NCI-H1417 treated with DMSO at 0.1 percent for 48 hours (cell line): ENCODE data around the gene TFEB.

Source experiments
- DNase-seq: peaks from one replicate; lab custom pipeline; 2025; lab: John Stamatoyannopoulos, UW

The TFEB gene

DNA sequence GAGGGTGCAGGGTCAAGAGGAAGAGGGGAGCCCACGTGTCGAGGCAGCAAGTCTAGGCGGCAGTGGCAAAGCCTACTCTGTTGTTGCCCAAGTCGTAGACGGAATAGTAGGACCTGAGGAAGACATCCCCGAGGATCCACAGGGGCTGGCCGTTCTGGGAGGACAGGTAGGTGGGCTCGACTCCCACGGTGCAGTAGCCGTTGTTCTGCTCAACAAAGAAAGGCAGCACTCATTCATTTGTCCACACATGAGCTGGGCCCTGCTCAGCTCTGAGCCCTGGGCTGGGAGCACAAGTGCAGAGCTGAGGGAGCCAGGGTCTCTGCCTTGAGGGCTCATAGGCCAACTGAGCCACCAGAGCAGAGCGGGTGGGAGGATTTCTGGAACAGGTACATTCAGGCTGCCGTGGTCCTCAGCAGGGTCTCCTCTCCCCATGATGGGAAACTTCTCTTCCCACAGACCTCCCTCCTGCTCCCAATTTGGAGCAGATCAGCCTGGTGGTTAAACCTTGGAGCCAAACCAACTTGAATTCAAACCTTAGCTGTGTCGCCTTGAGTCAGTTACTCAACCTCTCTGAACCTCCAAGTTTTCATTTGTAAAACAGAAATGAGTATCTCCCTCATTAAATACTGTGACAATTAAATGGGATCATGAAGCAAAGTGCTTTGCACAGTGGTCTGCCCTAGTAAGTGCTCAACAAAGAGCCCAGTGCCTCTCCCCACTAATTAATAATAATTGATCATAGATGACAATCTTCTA, 1.6 kb upstream of the TFEB start:
- DNase-seq = no peak

DNA sequence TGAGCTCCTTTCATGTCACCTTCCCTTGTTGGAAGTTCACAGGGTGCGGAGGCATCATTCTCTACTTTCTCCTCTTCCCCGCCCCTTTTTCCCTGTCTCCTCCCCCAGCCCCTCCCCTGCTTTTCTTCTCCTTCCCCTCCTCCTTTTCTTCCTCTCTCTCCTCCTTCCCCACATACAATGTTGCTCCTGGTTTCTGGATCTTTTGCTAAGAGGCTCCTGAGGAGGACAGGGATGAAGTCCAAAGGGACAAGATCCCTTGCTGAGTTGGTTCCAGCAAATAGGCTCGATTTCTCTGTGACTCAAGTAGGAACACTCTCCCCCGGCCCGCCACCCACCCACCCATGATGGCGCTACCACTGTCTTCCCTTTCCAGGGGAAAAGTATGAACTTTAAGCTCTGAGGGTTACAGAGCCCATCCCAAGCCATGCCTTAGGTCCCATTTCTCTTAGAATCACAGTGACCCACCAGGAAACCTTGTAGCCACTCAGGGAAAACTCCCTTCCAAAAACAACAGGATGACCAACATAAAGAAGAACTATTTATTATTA, 852 bp upstream of the TFEB start:
- no peak for DNase-seq

DNA sequence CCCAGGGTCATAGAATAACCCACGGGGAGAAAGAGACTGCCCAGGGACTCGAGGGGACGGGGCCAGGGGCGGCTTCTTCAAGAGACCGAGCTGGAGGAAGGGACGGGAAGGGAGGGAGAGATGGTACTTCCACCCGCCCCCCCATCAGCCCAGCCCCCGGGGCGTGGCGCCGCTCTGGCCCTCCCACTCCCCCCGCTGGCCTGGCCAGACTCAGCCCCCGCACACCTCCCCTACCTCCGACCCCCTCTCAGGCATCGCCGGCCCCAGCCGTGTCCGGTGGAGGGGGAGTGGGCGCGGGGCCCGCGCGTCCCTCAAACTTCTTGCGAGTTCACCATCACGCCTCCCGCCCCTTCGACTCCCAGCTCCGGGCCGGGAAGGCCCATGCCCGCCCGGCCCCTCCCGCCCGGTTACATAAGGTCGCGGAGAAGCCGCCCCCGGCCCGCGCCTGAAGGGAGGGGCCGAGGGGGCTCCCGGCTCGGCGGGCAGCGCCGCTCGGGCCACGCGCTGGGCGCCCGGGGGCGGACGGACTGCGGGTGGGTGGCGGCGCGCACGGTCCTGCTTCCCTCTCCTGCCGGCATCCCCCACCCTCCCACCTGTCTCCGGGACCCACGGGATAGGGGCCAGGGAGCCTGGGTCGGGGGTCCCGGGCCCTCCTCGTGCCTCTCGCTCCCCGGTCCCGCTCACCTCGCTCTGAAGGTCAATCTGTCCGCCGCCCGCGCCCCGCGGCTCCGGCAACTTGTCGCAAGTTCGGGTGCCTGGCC, 562 bp downstream of the TFEB start:
- no peak for DNase-seq

DNA sequence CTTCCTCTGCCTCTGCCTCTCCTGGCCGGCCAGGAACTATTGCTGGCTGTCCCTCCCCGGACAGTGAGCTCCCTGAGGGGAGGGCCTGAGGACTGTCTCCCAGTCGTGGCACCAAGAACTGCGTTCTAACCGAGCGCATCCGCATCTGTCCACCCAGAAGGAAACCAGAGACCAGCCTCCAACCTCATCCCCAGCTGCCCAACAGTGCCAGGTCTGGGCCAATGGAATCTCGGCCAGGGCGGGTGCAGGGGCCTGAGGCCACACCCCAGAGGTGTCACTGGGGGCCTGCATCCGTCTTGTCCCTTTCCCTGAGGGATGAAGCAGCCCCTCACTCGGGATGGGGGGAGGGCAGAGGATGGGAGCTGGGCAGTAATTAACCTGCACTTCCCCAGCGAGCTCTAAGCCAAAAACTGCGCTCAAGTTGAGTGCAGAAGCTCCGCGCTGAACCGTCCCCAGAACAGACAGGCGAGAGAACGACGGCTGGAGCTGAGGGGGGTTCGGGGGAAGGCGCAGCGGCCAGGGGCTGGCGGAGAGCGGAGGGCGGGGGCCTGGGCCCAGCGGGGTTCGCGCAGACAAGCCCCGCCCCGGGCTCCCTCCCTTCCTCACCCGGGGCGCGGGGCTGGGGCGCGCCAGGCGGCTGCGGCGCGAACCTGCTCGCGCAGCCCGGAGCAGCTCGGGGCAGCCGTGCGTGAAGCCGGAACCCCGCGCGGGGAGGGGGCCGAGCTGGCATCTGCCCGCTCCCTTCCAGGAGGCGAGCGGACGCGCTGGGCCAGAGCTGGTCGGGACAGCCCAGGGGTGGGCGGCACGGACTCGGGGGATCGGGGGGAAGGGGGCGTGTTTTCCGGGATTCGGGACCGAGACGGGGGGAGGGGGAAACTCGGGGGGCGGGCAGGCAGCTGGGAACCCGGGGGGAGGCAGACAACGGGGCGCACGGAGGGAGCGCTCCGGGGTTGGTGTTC, 1.4 kb downstream of the TFEB start:
- DNase-seq = no peak

DNA sequence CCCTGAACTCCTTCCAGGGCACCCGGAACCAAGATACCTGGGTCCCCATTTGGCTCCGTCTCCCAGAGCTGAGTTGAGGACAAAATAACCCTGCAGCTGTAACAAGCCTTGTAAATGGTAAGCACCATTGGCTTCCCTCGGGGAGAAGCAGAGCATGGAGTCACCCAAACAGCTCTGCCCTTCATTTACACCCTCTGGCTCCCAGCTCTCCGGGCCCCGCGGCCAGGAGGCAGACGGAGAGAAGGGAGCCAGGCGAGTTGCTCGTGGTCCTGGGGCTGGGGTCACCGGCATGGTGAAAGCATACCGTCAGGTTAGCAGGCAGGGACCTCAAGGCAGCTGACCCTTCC, 2.1 kb downstream of the TFEB start:
- no peak for DNase-seq

DNA sequence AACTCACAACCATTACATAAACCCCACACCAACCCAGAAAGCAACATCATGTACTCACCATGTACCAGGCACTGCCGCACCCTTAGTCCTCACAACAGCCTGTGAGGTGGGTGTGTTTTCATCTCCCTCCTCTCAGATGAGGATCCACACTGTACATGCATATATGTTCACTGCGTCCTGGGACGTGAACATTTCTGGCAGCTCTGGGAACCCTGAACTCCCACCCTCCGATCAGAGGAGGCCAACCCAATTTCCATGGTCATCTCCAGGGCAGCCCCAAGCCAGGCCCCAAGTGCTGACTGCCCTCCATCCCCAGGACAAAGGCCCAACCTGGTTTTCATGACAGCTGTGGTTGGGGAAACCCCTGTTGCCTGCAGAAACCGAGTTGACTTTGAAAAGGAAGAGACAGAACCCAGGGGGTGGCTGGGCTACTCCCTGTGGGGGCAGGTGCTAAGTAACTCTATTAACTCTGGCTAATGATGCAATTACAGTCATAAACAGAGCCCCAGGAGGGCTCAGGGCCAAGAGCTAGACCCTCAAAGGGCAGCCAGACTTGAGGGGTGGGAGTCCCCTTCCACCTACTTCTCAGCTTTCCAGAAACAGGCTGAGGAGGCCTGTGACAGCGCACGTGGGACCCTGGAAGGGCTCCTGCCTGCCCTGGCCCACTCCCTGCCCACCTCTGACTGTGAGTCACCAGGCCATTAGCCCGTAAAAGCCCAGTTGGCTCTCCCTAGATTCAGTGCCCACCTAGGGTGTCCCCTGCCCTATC, 2.6 kb downstream of the TFEB start:
- peak; percentile 50 for DNase-seq

DNA sequence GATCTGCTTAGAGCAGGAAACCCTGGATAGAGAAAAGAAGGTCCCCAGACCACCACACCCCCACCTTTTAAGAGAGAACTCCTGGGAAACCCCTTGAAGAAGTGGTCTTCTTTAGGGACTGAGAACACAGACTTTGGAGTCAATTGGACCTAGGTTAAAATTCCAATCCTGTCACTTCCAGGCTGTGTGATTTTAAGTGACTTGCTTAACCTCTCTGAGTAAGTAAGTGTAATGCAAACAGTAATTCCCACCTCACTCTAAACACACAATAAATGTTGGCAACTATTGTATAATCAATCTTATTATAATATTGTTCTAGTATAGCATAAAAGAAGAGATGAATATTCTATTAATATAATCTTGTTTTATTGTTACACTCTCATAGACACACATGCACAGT, 3.3 kb downstream of the TFEB start:
- DNase-seq = no peak

DNA sequence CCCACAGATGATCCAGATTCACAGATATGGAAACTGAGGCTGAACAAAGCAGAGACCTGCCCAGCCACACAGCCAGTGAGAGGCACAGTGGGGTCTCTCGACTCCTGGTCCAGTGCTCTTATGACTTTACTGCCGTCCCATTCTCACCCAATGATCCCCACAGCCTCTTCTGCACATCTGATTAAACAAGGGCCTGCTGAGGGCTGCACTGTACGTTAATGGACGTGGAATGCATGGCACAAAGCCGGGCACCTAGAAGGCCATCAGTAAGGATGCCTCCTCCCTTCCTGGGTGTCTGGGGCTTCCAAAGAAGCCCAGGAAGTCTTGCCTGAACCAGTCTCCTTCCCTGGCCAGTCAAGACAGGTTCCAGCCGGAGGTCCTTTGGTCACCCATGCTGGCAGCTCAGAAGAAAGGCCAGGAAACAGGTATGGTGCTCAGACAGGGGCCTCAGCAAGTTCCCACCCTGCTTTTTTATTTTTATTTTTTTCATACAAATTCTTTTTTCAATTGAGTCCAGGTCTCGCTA, 3.8 kb downstream of the TFEB start:
- DNase-seq = no peak

DNA sequence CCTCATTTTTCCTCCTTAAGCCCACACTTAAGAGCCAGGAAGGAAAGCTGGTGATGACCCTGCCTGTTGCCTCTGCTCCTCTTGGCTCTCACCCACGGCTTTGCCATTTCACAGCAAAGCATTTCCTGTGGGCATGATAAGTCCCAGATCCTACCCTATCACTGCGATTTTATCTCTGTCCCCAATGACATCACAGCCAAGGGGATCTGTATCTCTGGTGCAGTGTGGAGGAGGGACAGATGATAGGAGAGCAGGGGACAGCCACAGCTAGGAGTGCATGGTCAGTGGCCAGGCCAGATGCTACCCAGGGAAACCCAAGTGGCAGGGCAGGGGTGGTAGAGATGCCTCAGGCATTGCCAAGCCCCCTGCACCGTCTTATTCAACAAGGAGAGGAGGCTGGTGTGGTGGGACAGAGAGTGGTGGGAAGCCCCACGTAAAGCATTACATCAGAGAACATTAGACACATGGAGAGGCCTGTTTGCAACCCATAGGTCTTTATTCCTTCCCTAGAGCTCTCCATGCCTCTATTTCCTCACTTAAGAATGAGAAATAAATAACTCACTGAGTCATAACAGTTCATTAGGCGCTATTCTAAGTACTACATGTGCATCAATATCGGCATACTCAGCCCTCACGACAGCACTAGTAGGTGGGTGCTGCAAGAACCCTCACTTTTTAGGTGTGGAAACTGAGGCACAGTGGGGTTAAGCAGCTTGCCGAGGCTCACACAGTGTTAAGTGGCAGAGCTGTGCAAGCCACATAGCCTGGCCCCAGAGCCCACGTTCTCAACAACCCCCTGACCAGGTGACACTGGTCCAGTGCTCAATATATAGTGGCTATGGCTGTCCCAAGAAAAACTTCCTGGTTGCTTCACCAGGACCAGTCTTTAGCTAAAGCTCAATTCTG, 4.6 kb downstream of the TFEB start:
- no peak for DNase-seq

DNA sequence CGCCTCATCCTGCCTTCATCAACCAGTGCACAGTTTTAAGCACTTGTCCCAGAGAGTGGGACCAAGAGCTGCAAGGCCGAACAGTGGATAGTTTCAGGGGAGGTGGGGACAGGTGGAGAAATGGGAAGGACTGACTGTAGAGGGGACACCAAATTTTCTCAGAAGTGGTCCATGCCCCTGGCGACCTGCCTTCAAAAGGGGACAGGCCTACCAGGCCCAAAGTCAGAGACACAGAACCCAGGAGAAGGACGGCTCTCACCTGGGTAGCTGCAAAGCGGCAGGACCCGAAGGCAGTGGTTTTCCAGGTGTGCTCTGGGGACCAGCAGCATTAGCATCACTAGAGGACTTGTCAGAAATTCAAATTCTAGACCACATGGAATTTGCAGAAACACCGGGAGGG, 5.8 kb downstream of the TFEB start:
- DNase-seq = no peak

DNA sequence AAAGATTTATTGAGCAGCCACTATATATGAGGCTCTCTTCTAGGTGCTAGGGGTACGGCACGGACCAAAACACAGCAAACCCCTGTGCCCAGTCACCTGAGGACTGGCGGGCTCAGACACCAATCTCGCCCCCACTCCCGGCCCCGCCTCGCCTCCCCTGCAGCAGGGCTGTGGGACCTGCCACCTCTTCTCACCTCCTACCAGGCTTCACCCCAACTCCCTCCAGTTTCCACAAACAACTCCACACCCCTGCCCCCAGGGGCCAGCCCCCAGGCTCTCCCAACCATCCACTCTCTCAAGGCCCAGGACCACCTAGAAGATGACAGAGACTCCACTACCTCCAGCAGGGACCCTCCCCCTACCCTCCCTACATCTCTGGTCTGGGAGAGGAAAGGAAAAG, 6.5 kb downstream of the TFEB start:
- no peak for DNase-seq

DNA sequence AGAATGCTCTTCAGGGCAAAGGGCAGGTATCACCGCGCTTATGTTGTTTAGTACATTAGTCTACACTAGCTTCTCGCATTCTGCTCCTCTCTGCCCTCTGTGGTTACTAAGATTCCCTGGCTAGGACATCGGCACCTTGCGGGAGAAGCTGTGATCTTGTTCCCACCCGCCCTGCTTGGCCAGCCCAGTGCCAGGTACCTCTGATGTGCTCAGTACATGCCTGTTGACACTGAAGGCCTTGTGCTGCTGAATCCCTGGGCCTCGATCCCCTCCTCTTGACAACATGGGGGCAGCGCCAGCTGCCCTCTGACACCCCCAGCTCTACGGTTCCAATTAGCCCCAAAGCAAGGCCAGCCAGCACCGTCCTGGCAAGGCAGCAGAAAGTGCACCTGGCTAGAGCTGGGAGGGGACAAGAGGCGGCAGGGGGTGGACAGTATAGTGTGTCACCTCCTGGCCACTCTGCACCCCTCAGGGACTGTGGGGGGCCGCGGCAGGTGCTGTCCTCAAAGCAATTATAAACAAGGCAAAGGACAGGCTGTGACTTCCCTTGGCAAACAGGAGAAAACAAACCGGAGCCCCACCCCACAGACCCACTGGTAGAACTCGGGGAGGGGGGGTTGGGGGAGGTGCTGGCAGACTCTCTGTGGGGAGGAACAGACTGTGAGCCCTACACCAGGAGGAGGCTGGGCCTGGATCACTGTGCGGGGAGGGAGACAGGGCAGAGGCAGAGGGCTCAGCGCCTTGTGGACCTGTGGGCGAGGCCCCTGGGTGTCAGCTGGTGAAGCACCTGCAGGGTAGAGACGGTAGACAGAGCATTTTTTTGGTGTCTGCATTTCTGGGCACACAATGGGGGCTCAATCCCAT, 7.1 kb downstream of the TFEB start:
- DNase-seq = peak; percentile 92

DNA sequence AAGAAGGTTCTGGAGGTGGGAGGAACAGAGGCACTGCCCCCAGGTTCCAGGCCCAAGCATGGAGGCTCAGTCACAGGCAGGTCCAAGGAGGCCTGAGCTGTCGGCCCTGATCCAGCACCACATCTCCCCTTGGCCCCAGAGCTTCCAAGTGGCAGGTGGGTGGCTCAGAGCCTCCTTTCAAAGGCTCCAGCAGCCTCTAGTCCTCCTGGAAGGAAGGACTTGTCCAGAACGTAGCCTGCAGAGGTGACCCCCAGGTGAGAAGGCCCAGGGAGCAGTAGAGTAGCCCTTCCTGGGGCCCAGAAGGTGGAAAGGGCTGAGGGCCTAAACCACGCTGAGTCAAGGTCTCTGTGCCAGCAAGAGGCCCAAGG, 7.7 kb downstream of the TFEB start:
- no peak for DNase-seq

DNA sequence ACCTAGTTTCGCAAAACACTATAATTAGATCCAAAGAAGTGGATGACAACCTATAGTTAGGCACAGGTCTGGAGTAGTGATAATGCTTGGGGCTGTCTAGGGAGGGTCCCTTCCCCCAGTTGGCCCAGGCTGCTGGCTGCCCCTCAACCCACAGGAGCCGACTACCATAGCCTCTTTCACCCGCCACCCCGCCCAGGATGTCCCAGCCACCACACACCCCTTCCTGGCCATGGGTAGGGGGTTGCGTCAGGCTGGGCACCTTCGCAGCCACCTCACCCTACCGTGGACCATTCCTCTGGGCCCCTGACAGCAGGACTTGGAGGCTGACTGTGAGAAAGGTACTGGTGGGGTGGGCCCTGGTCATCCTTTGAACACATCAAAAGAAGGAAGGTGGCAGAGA, 8.5 kb downstream of the TFEB start:
- DNase-seq = no peak

DNA sequence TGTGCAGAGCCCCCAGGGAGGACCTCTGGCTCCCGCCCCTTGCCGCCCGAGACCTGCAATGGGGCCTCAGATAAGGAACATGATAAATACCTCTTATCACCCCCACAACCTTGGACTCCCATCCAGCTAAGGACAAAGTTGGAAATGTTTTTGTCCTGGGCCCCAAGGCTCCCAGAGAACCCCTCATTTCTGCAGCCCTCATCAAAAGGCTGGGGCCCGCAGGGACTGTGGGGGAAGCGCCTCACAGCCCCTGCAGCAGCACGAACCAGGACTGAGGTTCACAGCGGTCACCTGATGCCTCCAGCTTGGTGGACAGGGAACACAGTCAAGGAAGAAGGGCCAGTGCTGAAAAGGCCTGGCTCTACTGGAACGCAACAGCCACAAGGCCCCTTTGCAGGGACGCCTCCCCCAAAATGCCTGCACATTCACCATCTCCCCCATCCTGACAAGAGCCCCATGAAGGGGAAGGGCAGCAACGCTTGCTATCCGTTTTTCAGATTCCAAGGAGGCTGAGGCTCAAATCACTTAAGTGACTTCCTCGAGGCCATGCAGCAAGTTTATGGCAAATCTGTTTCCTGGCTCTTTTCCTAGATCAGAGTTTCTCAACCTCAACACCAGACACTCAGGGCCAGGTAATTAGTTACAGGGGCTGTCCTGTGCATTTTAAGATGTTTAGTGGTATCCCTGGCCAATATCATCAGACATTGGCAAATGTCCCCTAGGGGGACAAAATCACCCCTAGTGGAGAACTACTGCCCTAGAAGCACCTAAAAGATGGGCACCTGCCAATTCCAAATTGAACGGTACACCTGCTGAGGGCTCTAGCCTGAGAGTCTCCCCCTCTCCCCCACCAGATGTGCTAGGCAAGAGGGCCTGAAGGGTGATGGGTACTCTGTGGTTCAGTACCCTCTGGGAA, 10.6 kb downstream of the TFEB start:
- no peak for DNase-seq

DNA sequence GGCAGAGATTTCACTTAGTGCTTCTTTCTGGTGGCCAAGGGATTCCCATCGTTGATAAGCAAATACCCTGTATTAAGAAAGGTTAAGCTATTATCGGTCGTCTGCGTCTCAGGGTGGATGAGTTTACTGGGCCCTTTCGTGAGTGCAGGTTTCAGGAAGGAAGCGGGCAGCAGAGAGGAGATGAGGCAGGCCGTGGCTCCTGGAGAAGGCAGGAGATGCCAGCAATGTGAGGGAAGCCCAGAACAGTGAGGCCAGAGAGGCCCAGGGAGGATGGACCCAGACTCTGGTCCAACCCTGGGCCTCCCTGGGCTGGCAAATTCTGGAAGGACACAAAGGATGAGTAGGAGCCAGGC, 11.2 kb downstream of the TFEB start:
- DNase-seq = no peak

DNA sequence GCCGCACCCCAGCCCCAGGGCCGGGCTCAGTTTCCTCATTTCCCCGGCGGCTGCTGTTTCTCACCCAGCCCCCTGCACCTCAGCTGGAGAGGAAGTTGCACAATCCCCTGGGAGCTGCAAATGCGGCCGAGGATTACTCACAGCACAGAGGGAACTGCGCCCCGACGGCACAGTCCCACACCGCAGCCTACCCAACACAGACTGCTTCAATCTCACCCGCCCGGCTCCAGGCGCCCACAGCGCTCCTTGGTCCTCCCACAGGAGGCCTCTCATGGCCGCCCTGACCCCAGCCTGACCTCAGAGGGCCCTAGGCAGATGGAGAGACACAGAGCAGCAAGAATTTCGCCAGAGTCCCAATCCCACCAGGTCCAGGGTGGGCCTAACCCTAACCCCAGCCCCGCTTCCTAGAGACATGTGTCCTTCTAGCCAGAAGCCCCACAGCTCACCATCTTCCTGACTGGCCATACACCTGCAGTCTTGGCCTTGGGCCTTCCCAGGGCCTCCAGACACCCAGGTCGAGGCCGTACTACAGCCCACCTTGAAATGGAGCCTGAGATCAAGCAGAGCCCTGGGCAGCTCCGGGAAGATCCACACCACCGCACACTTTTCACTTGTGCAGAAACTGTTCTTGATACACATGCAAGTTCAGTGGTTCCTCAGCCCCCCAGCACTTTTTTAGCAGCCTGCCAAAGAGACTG, 11.7 kb downstream of the TFEB start:
- no peak for DNase-seq
